Muscle layer of duodenum (tissue), 2 donors: Measurements from ENCODE around the gene PCDHGA8.

Experiments used
- H3K27ac ChIP-seq: one replicate; pipeline ENCODE4 v1.7.0; 2013; ENCODE audit warnings: mild to moderate bottlenecking, low read length
- H3K27me3 ChIP-seq: one replicate; pipeline ENCODE4 v1.7.0; 2013; ENCODE audit warnings: low read depth, mild to moderate bottlenecking, control low read depth, low read length
- H3K36me3 ChIP-seq, 2 donors: one replicate each; pipeline ENCODE4 v1.7.0; 2013; ENCODE audit warnings: low read length in 2 of 2, control low read depth in 1 of 2, mild to moderate bottlenecking in 1 of 2; ENCODE audit not compliant: insufficient read depth in 2 of 2, control insufficient read depth in 1 of 2
- H3K4me1 ChIP-seq, 2 donors: one replicate each; pipeline ENCODE4 v1.7.0; 2013; ENCODE audit warnings: low read length in 2 of 2, mild to moderate bottlenecking in 2 of 2, control low read depth in 1 of 2, moderate library complexity in 1 of 2; ENCODE audit not compliant: insufficient read depth in 2 of 2, control insufficient read depth in 1 of 2
- H3K4me3 ChIP-seq, 2 donors: one replicate each; pipeline ENCODE4 v1.7.0; 2013; ENCODE audit warnings: low read length in 2 of 2, low read depth in 1 of 2, mild to moderate bottlenecking in 1 of 2
- H3K9me3 ChIP-seq, 2 donors: one replicate each; pipeline ENCODE4 v1.7.0; 2013; ENCODE audit warnings: low read length in 2 of 2, control low read depth in 1 of 2, mild to moderate bottlenecking in 1 of 2; ENCODE audit not compliant: control insufficient read depth in 1 of 2
- donor health status: healthy.

Gene PCDHGA8

GRCh38 chr5:141356133-141356532 is 36.3 kb upstream of the PCDHGA8 start:
- H3K4me1 ChIP-seq, result no peaks in the 10 kb centered on the region
- H3K9me3 ChIP-seq, result peaks cover 55 to 71% of the 10 kb centered on the region in 2 donors
- H3K27ac ChIP-seq, result no peak overlapping the region
- H3K27me3 ChIP-seq, result no peaks in the 10 kb centered on the region
- no peaks in the 10 kb centered on the region for H3K36me3 ChIP-seq
- peak overlapping the region in 1 of 2 donors; percentile 53 for H3K4me3 ChIP-seq

DNA sequence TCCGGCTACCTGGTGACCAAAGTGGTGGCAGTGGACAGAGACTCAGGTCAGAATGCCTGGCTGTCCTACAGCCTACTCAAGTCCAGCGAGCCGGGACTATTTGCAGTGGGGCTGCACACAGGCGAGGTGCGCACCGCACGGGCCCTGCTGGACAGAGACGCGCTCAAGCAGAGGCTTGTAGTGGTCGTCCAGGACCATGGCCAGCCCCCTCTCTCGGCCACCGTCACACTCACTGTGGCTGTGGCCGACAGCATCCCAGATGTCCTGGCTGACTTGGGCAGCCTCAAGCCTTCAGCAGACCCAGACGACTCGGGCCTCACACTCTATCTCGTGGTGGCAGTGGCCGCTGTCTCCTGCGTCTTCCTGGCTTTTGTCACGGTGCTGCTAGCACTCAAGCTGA is 35.5 kb upstream of the PCDHGA8 start:
- no peaks in the 10 kb centered on the region for H3K36me3 ChIP-seq
- no peaks in the 10 kb centered on the region for H3K27me3 ChIP-seq
- H3K4me1 ChIP-seq, result no peaks in the 10 kb centered on the region
- peak overlapping the region in 1 of 2 donors; percentile 53 for H3K4me3 ChIP-seq
- peaks cover 51 to 71% of the 10 kb centered on the region in 2 donors for H3K9me3 ChIP-seq
- no peak overlapping the region for H3K27ac ChIP-seq

- H3K4me3 ChIP-seq, result peak within 1 kb of the TSS; percentile 48 to 58
- no peak within 1 kb of the TSS for H3K27ac ChIP-seq
- H3K9me3 ChIP-seq, result peaks cover 71 to 80% of the 10 kb centered on the region in 2 donors
- H3K36me3 ChIP-seq, result no peaks in the 10 kb centered on the region
- no peaks in the 10 kb centered on the region for H3K4me1 ChIP-seq
- H3K27me3 ChIP-seq, result no peaks in the 10 kb centered on the region
Observed at GRCh38 chr5:141359790-141360426, 32.5 kb upstream of the PCDHGA8 start, which contains the start of gene PCDHGB2. TSS of gene PCDHGB2 (plus strand) at chr5:141359994. CDS start at chr5:141360136, 142 bp downstream.

- Histone ChIP-seq H3K4me3 (peak overlapping the region; percentile 48 to 58), H3K9me3 (peaks cover 71 to 80% of the 10 kb centered on the region in 2 donors), H3K27ac (no peak overlapping the region), H3K36me3 (no peaks in the 10 kb centered on the region), H3K27me3 (no peaks in the 10 kb centered on the region), H3K4me1 (no peaks in the 10 kb centered on the region)
Observed at GRCh38 chr5:141360685-141361084, 31.7 kb upstream of the PCDHGA8 start.

- no peaks in the 10 kb centered on the region for H3K27me3 ChIP-seq
- H3K27ac ChIP-seq, result no peak overlapping the region
- H3K9me3 ChIP-seq, result peaks cover 60 to 74% of the 10 kb centered on the region in 2 donors
- peak overlapping the region; percentile 37 to 58 for H3K4me3 ChIP-seq
- no peaks in the 10 kb centered on the region for H3K36me3 ChIP-seq
- H3K4me1 ChIP-seq, result no peaks in the 10 kb centered on the region
Observed at GRCh38 chr5:141362719-141363118, 29.7 kb upstream of the PCDHGA8 start.

GRCh38 chr5:141363952-141364660 is 28.3 kb upstream of the PCDHGA8 start, which contains the start of gene PCDHGA5:
TSS of gene PCDHGA5 (plus strand) at chr5:141364162. CDS start at chr5:141364331, 169 bp downstream.
- H3K27ac ChIP-seq, result no peak within 1 kb of the TSS
- H3K4me1 ChIP-seq, result no peaks in the 10 kb centered on the region
- H3K9me3 ChIP-seq, result peaks cover 60 to 75% of the 10 kb centered on the region in 2 donors
- H3K4me3 ChIP-seq, result peak within 1 kb of the TSS; percentile 37 to 66
- no peaks in the 10 kb centered on the region for H3K36me3 ChIP-seq
- no peaks in the 10 kb centered on the region for H3K27me3 ChIP-seq

- peaks cover 49 to 77% of the 10 kb centered on the region in 2 donors for H3K9me3 ChIP-seq
Observed at GRCh38 chr5:141366016-141366896, 26.2 kb upstream of the PCDHGA8 start.

GRCh38 chr5:141369994-141370848 is 22.2 kb upstream of the PCDHGA8 start, which contains the start of gene PCDHGB3:
TSS of gene PCDHGB3 (plus strand) at chr5:141370242. CDS start at chr5:141370395, 153 bp downstream.
- Histone ChIP-seq H3K4me3 (peak within 1 kb of the TSS; percentile 13 to 75), H3K27ac (no peak within 1 kb of the TSS), H3K4me1 (no peaks in the 10 kb centered on the region), H3K36me3 (peaks cover 0 to 27% of the 10 kb centered on the region in 2 donors), H3K27me3 (no peaks in the 10 kb centered on the region), H3K9me3 (peaks cover 51 to 78% of the 10 kb centered on the region in 2 donors)

More at GRCh38 chr5:141366016-141366896, 26.2 kb upstream of the PCDHGA8 start:
- Histone ChIP-seq H3K4me3 (peak overlapping the region; percentile 34 to 66), H3K27me3 (no peaks in the 10 kb centered on the region), H3K4me1 (no peaks in the 10 kb centered on the region), H3K27ac (no peak overlapping the region), H3K36me3 (peaks cover 0 to 7% of the 10 kb centered on the region in 2 donors)

GRCh38 chr5:141371572-141372475 is 20.6 kb upstream of the PCDHGA8 start:
- H3K27ac ChIP-seq, result no peak overlapping the region

More at GRCh38 chr5:141371572-141372475, 20.6 kb upstream of the PCDHGA8 start:
- no peaks in the 10 kb centered on the region for H3K4me1 ChIP-seq
- H3K36me3 ChIP-seq, result peaks cover 0 to 27% of the 10 kb centered on the region in 2 donors
- H3K27me3 ChIP-seq, result no peaks in the 10 kb centered on the region
- H3K9me3 ChIP-seq, result peaks cover 51 to 77% of the 10 kb centered on the region in 2 donors
- peak overlapping the region; percentile 23 to 75 for H3K4me3 ChIP-seq
